DOHH2 (cell line): ENCODE data around the gene C1orf105.

Experiments
- H3F3A ChIP-seq: fragments of 200-600 bp; sonication (generic), shearing (Covaris generic); 2 replicates; pipeline ENCODE4 v1.6.0; 2016; ENCODE audit warnings: antibody characterized with exemption, mild to moderate bottlenecking; ENCODE audit not compliant: control insufficient read depth, insufficient read depth
- H3K27ac ChIP-seq: fragments of 200-600 bp; sonication (generic); 2 replicates; pipeline ENCODE4 v1.5.1; 2014; ENCODE audit warnings: low read depth, mild to moderate bottlenecking, low read length, moderate library complexity
- H3K27me3 ChIP-seq: fragments of 200-600 bp; sonication (generic); 2 replicates; pipeline ENCODE4 v1.6.1; 2014; ENCODE audit warnings: mild to moderate bottlenecking, low read length, mixed read lengths; ENCODE audit not compliant: control insufficient read depth
- H3K36me3 ChIP-seq: fragments of 200-600 bp; sonication (generic); 2 replicates; pipeline ENCODE4 v1.6.1; 2014; ENCODE audit warnings: mild to moderate bottlenecking, low read length, moderate library complexity, mixed read lengths; ENCODE audit not compliant: control insufficient read depth
- H3K4me1 ChIP-seq: fragments of 200-600 bp; sonication (generic); 2 replicates; pipeline ENCODE4 v1.6.1; 2014; ENCODE audit warnings: mild to moderate bottlenecking, low read length, mixed read lengths; ENCODE audit not compliant: control insufficient read depth
- H3K4me2 ChIP-seq: fragments of 200-600 bp; sonication (generic); 2 replicates; pipeline ENCODE4 v1.6.0; 2014; ENCODE audit warnings: mild to moderate bottlenecking, low read length, moderate library complexity
- H3K4me3 ChIP-seq: fragments of 200-600 bp; sonication (generic); 2 replicates; pipeline ENCODE4 v1.5.1; 2014; ENCODE audit warnings: mild to moderate bottlenecking, low read length, mixed read lengths
- H3K79me2 ChIP-seq: fragments of 200-600 bp; sonication (generic); 2 replicates; pipeline ENCODE4 v1.6.1; 2014; ENCODE audit warnings: mild to moderate bottlenecking, low read length, mixed read lengths; ENCODE audit not compliant: control insufficient read depth
- H3K9me2 ChIP-seq: fragments of 200-600 bp; sonication (generic); replicated peaks from 2 replicates; pipeline ENCODE4 v1.6.1; 2014; ENCODE audit warnings: mild to moderate bottlenecking, low read length, mixed read lengths; ENCODE audit not compliant: control insufficient read depth
- H3K9me3 ChIP-seq: fragments of 200-600 bp; sonication (generic); 2 replicates; pipeline ENCODE4 v1.6.1; 2014; ENCODE audit warnings: antibody characterized with exemption, low read length, mixed read lengths; ENCODE audit not compliant: control insufficient read depth, insufficient read depth
- H4K20me1 ChIP-seq: fragments of 200-600 bp; sonication (generic); 2 replicates; pipeline ENCODE4 v1.6.0; 2014; ENCODE audit warnings: low read depth, mild to moderate bottlenecking, antibody characterized with exemption, low read length, moderate library complexity; ENCODE audit not compliant: control insufficient read depth, insufficient read depth
- CTCF ChIP-seq: fragments of 200-600 bp; sonication (generic); IDR thresholded peaks from one replicate; pipeline ENCODE4 v1.5.1; 2014; ENCODE audit warnings: antibody characterized with exemption, mild to moderate bottlenecking, low read depth, low read length; ENCODE audit not compliant: poor library complexity, severe bottlenecking
- EZH2phosphoT487 ChIP-seq: fragments of 200-600 bp; sonication (generic); IDR thresholded peaks from 2 replicates; pipeline ENCODE4 v1.6.1; 2017; ENCODE audit warnings: borderline replicate concordance, mild to moderate bottlenecking, antibody characterized with exemption, low read length, moderate library complexity, mixed read lengths

Gene C1orf105

DNA sequence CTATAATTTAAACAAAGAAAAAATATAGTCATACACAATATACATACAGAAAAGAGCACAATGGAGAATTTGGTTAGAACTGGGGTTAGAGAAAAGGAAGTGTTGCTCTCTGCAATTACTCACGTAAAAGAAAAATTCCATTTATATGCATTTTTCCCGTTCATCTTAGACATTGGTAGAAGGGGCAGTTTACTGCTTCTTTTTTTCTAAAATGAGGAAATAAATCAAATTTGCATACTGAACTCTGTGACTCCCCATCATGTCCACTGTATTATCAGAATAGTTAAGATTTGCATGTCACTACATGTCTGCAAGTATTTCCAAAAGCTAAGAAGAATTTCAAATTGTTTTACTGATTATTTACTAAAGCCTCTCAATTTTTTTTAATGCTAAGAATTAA is 44.1 kb upstream of the C1orf105 start:
- peaks cover 34% of the 10 kb centered on the region for H3K4me1 ChIP-seq
- H3K27ac ChIP-seq: 0 out of 2 replicates have a peak overlapping the region, but pooled peaks have one; percentile 2
- no peaks in the 10 kb centered on the region for H3K9me3 ChIP-seq

GRCh38 chr1:172377565-172377964 is 42.9 kb upstream of the C1orf105 start:
- TF ChIP-seq EZH2phosphoT487: no peak
- no peak for TF ChIP-seq CTCF
- Histone ChIP-seq H3K27ac (no peak overlapping the region), H3K79me2 (no peaks in the 10 kb centered on the region)

More for the DNA sequence above, 44.1 kb upstream of the C1orf105 start:
- Histone ChIP-seq H3F3A (no peaks in the 10 kb centered on the region), H3K4me3 (peak overlapping the region; percentile 39), H3K9me2 (no peaks in the 10 kb centered on the region), H3K79me2 (no peaks in the 10 kb centered on the region), H3K36me3 (no peaks in the 10 kb centered on the region), H3K4me2 (peak overlapping the region; percentile 51), H4K20me1 (no peaks in the 10 kb centered on the region), H3K27me3 (no peaks in the 10 kb centered on the region)
- no peak for TF ChIP-seq CTCF
- no peak for TF ChIP-seq EZH2phosphoT487

GRCh38 chr1:172378109-172378760 is 42.2 kb upstream of the C1orf105 start:
- no peaks in the 10 kb centered on the region for H3F3A ChIP-seq
- no peaks in the 10 kb centered on the region for H3K9me3 ChIP-seq
- no peaks in the 10 kb centered on the region; the same call in 1 of the 2 replicates for H3K36me3 ChIP-seq
- TF ChIP-seq EZH2phosphoT487: no peak
- no peak for TF ChIP-seq CTCF
- H3K4me2 ChIP-seq: no peak overlapping the region
- H3K27ac ChIP-seq: no peak overlapping the region
- no peaks in the 10 kb centered on the region for H3K27me3 ChIP-seq
- no peak overlapping the region for H3K4me3 ChIP-seq
- peaks cover 39% of the 10 kb centered on the region for H3K4me1 ChIP-seq
- H4K20me1 ChIP-seq: no peaks in the 10 kb centered on the region
- H3K9me2 ChIP-seq: no peaks in the 10 kb centered on the region
- H3K79me2 ChIP-seq: no peaks in the 10 kb centered on the region

More at GRCh38 chr1:172377565-172377964, 42.9 kb upstream of the C1orf105 start:
- Histone ChIP-seq H3K4me2 (no peak overlapping the region), H3K9me2 (no peaks in the 10 kb centered on the region), H3K27me3 (no peaks in the 10 kb centered on the region), H3K4me3 (no peak overlapping the region), H4K20me1 (no peaks in the 10 kb centered on the region), H3K4me1 (peaks cover 39% of the 10 kb centered on the region), H3K36me3 (no peaks in the 10 kb centered on the region; the same call in 1 of the 2 replicates), H3K9me3 (no peaks in the 10 kb centered on the region), H3F3A (no peaks in the 10 kb centered on the region)
